ENCODE results near the gene OR2V1.

- TF ChIP-seq POLR2A (IDR thresholded peaks at IDR 0.05), result no peak
- TF ChIP-seq, protein P1, sequence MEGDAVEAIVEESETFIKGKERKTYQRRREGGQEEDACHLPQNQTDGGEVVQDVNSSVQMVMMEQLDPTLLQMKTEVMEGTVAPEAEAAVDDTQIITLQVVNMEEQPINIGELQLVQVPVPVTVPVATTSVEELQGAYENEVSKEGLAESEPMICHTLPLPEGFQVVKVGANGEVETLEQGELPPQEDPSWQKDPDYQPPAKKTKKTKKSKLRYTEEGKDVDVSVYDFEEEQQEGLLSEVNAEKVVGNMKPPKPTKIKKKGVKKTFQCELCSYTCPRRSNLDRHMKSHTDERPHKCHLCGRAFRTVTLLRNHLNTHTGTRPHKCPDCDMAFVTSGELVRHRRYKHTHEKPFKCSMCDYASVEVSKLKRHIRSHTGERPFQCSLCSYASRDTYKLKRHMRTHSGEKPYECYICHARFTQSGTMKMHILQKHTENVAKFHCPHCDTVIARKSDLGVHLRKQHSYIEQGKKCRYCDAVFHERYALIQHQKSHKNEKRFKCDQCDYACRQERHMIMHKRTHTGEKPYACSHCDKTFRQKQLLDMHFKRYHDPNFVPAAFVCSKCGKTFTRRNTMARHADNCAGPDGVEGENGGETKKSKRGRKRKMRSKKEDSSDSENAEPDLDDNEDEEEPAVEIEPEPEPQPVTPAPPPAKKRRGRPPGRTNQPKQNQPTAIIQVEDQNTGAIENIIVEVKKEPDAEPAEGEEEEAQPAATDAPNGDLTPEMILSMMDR (IDR thresholded peaks at IDR 0.05), result no peak
These were observed 15.9 kb downstream of the OR2V1 start for GRCh38 chr5:181114844-181115778.

Data from Peyer's patch (tissue), 4 donors.